ENCODE results near the gene SPZ1.

Gene SPZ1

DNA sequence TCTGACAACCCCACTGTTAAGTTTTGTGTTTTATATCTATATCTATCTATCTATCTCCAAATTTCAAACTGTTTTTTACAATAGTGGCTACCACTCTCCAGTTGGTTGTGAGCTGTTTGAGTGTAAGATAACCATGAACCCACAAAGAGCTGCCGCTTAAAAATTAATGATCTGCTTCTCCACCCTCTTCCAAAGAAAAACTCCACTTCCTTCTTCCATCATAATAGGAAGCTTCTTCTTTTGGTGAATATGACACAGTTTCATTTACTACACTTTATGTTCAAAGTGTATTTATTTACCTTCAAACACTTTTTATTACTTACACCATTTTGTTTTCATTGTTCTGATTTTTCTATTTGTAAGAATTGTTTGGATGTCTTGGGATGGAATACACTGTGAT lies 37.9 kb downstream of the SPZ1 start:
- no peaks in the 10 kb centered on the region for H3K4me1 Mint-ChIP-seq (ENCODE audit: low read depth)
- H3K9me3 Mint-ChIP-seq = no peaks in the 10 kb centered on the region
- no peaks in the 10 kb centered on the region for H3K36me3 Mint-ChIP-seq (ENCODE audit: low read depth)
- no peaks in the 10 kb centered on the region for H3K27me3 Mint-ChIP-seq
- H3K27ac Mint-ChIP-seq = no peak overlapping the region
- H3K4me3 Mint-ChIP-seq = no peak overlapping the region

DNA sequence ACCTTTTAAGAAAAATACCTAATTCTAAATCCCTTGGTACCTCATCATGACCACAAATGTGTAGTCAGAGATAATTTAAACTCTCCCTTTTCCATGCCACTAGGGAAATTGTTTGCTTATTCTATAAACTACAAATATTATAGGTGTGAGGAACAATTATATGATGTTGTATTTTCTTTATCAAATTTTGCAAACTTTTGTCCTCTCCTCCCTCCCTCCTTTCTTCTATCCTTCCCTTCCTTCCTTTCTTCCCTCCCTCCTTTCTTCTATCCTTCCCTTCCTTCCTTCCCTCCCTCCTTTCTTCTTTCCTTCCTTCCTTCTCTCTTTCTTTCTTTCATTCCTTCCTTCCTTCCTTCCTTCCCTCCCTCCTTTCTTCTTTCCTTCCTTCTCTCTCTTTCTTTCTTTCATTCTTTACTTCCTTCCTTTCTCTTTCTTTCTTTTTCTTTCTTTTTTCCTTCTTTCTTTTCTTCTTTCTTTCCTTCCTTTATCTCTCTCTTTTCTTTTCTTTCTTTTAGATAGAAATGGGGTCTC lies 41.2 kb downstream of the SPZ1 start:
- no peak overlapping the region for H3K4me3 Mint-ChIP-seq
- H3K27ac Mint-ChIP-seq = no peak overlapping the region
- H3K36me3 Mint-ChIP-seq (ENCODE audit: low read depth) = no peaks in the 10 kb centered on the region
- no peaks in the 10 kb centered on the region for H3K9me3 Mint-ChIP-seq
- no peaks in the 10 kb centered on the region for H3K27me3 Mint-ChIP-seq
- H3K4me1 Mint-ChIP-seq (ENCODE audit: low read depth) = no peaks in the 10 kb centered on the region

DNA sequence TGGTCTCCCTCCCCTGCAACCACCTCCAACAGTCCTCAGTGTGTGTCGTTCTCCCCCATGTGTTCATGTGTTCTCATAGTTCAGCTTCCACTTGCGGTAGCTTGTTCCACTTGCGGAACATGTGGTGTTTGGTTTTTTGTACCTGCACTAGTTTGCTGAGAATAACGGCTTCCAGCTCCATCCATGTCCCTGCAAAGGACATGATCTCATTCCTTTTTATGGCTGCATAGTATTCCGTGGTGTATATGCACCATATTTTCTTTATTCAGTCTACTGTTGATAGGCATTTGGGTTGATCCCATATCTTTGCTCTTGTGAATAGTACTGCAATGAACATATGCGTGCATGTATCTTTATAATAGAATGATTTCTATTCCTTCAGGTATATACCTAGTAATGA lies 45.1 kb downstream of the SPZ1 start:
- Mint-ChIP-seq H3K4me3 (no peak overlapping the region), H3K9me3 (no peaks in the 10 kb centered on the region), H3K36me3 (ENCODE audit: low read depth) (no peaks in the 10 kb centered on the region), H3K27ac (no peak overlapping the region), H3K4me1 (ENCODE audit: low read depth) (no peaks in the 10 kb centered on the region), H3K27me3 (peaks cover 3% of the 10 kb centered on the region)

DNA sequence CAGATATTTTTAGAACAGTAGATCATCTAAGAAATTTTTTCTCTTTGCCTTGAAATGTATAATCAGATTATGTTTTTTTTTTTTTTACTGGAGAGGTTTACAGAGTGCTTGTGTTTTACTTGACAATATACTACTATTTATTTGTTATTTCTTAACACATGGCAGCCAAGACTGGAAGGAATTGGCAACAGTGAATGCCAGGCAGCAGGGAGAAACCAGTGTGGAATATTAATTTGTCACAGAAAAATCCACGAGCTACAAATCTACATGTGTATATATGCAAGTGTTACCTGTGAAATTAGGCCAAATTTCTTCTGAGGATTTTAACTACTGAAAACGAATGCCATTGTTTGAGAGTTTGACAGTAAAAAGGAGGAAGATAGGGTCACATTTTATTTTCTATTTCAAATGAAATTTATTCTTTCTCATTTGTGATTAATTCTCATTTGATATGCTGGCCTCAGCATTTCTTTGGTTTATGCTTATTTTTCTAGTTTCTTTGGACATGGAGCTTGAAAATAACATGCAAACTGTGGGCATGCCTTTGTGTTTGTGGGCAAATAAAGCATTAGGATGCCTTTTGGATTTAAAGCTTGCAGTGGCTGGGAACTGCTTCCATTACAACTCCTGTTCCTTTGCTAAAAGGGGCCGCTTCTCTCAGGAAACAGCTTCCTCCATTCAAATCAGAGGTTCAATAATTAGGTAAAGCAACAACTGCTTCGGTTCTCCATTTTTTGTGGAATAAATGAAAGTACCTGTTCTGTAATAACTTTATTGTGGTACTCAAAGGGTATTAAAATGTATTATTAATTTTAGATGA lies 49.1 kb downstream of the SPZ1 start:
- Mint-ChIP-seq H3K9me3 (no peaks in the 10 kb centered on the region), H3K4me1 (ENCODE audit: low read depth) (no peaks in the 10 kb centered on the region), H3K27me3 (peaks cover 12% of the 10 kb centered on the region), H3K4me3 (no peak overlapping the region), H3K36me3 (ENCODE audit: low read depth) (no peaks in the 10 kb centered on the region), H3K27ac (no peak overlapping the region)

DNA sequence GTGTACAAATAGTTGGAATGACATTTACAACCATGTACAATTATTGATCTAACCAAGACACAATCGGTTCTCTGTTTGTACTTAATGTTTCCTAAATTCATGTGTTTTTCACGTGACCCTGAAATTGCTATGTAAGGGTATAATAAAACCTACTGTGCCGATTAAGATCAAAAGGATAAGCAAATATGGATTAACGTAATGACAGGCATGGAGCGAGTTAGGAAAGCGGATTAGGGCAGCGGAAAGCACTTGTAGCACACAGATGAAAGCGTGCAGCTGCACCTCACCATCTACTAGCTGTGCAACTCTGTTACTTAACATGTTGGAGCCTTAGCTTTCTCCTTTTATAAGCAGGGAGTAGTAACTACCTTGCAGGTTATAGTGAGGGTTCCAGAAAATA lies 49.7 kb downstream of the SPZ1 start:
- Mint-ChIP-seq H3K9me3 (no peaks in the 10 kb centered on the region), H3K4me3 (no peak overlapping the region), H3K27ac (no peak overlapping the region), H3K4me1 (ENCODE audit: low read depth) (no peaks in the 10 kb centered on the region), H3K36me3 (ENCODE audit: low read depth) (no peaks in the 10 kb centered on the region), H3K27me3 (peaks cover 12% of the 10 kb centered on the region)

DNA sequence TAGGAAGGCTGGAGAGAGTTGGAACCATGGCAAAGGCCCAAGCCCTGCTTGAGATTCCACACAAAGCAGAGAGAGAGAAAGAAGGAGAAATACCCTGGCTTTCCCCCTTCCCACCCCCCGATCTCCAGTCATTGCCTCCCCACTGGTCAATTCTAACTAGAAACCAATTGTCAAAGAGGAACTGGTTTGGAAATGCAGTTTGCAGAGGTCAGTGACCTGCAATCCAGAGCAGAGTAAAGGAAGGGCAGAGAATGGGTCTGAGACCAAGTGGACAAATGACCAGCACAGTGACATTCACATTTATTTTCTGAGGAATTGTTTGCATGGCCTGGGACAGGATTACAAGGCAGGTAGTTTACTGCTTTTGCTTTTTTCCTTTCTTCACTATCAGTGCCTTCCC lies 50.6 kb downstream of the SPZ1 start:
- Mint-ChIP-seq H3K4me1 (ENCODE audit: low read depth) (no peaks in the 10 kb centered on the region), H3K4me3 (no peak overlapping the region), H3K27ac (no peak overlapping the region), H3K36me3 (ENCODE audit: low read depth) (no peaks in the 10 kb centered on the region), H3K27me3 (peaks cover 12% of the 10 kb centered on the region), H3K9me3 (no peaks in the 10 kb centered on the region)
